K562 (cell line): ENCODE results near the gene TMEM184B. TPM values are rescaled to one million over a fixed set of nuclear protein-coding genes. Genes with fewer than 3 reads are reported as not detected.

ENCODE experiments used
- ATAC-seq: fragments of 200-7000 bp; cut with Tn5 transposase; 3 replicates; pipeline ENCODE4 v1.9.1; 2020; ENCODE audit warnings: moderate library complexity
- BruUV-seq: library from RNA; stranded (reverse); fragments of 400-500 nt; replicated peaks from 2 replicates; lab custom pipeline; 2021; lab: Mats Ljungman, UMichigan
- CTCF ChIA-PET: fragments of 300-600 bp; formaldehyde crosslinking; extraction: SDS; loops from one replicate; lab custom pipeline; 2021; ENCODE audit warnings: low intra/inter-chr PET ratio; lab: Yijun Ruan, JAX
- POLR2A ChIA-PET: fragments of 300-600, 350-650 bp; sonication (Branson Sonifier 250); formaldehyde crosslinking; extraction: SDS; loops from one replicate; lab custom pipeline; 2021; ENCODE audit warnings: antibody characterized with exemption, inconsistent platforms; lab: Yijun Ruan, JAX
- DNase-seq, 4 experiments: peaks; one replicate each; pipeline versions ENCODE4 v3.0.0 to v3.0.0-alpha.2; 2011 to 2018; ENCODE audit warnings: low spot score in 3 of 4, mixed read lengths in 3 of 4; ENCODE audit errors: extremely low read depth in 1 of 4
- FAIRE-seq: peaks from 2 replicates; lab custom pipeline; 2011; peaks lifted over from hg19 to GRCh38; lab: Jason Lieb, UNC
- H2AFZ ChIP-seq: 2 replicates; pipeline ENCODE4 v1.6.0; 2011; ENCODE audit warnings: low read depth, low read length, control low read depth, inconsistent platforms
- H3K27ac ChIP-seq: fragments of 200-600 bp; 3 replicates; pipeline ENCODE4 v1.8.0; 2011; ENCODE audit warnings: low read depth, mild to moderate bottlenecking, control low read depth, inconsistent platforms, low read length, moderate library complexity, mixed read lengths; ENCODE audit errors: extremely low read depth
- H3K27me3 ChIP-seq, 2 experiments: fragments of 300-600 bp in 1 of 2; 2 replicates in 1 of 2; 3 replicates in 1 of 2; pipeline versions ENCODE4 v1.6.0 to v1.8.0; 2011; ENCODE audit warnings: inconsistent platforms in 2 of 2, low read length in 2 of 2, mild to moderate bottlenecking in 1 of 2, mixed read lengths in 1 of 2, moderate library complexity in 1 of 2; ENCODE audit not compliant: control insufficient read depth in 2 of 2, insufficient read depth in 2 of 2
- H3K36me3 ChIP-seq: fragments of 300-600 bp; 3 replicates; pipeline ENCODE4 v1.8.0; 2011; ENCODE audit warnings: mild to moderate bottlenecking, low read length, inconsistent platforms; ENCODE audit not compliant: control insufficient read depth, insufficient read depth
- H3K4me1 ChIP-seq, 2 experiments: fragments of 200-600 bp in 1 of 2; replicated peaks in 1 of 2; 2 replicates in 1 of 2; 3 replicates in 1 of 2; pipeline versions ENCODE4 v1.5.1 to v1.8.0; 2011; ENCODE audit warnings: inconsistent platforms in 2 of 2, low read length in 2 of 2, mild to moderate bottlenecking in 1 of 2, mixed read lengths in 1 of 2, moderate library complexity in 1 of 2; ENCODE audit not compliant: control insufficient read depth in 2 of 2, insufficient read depth in 2 of 2
- H3K4me2 ChIP-seq: 2 replicates; pipeline ENCODE4 v1.6.1; 2011; ENCODE audit warnings: low read length, control low read depth, inconsistent platforms, mixed read lengths; ENCODE audit not compliant: insufficient read depth
- H3K4me3 ChIP-seq: fragments of 200-600 bp; sonication (generic), shearing (Covaris generic); 2 replicates; pipeline ENCODE4 v1.5.1; 2016; ENCODE audit warnings: control low read depth, inconsistent platforms
- H3K79me2 ChIP-seq: fragments of 200-600 bp; 3 replicates; pipeline ENCODE4 v1.8.0; 2011; ENCODE audit warnings: low read length, inconsistent platforms; ENCODE audit not compliant: control insufficient read depth, insufficient read depth
- H3K9ac ChIP-seq, 2 experiments: 2 replicates each; pipeline versions ENCODE4 v1.6.0 to v1.6.1; 2011; ENCODE audit warnings: low read depth in 2 of 2, low read length in 2 of 2, control low read depth in 1 of 2, inconsistent platforms in 1 of 2, mild to moderate bottlenecking in 1 of 2, mixed read lengths in 1 of 2; ENCODE audit not compliant: insufficient read depth in 1 of 2
- H3K9me1 ChIP-seq: one replicate; pipeline ENCODE4 v1.6.0; 2011; ENCODE audit warnings: inconsistent platforms, mild to moderate bottlenecking, low read length, moderate library complexity; ENCODE audit not compliant: control insufficient read depth, insufficient read depth
- H3K9me3 ChIP-seq: replicated peaks from 2 replicates; pipeline ENCODE4 v1.5.1; 2011; ENCODE audit warnings: low read depth, low read length, inconsistent platforms; ENCODE audit not compliant: control insufficient read depth, insufficient read depth
- H4K20me1 ChIP-seq: replicated peaks from 2 replicates; pipeline ENCODE4 v1.6.1; 2011; ENCODE audit warnings: low read length, inconsistent platforms, mixed read lengths; ENCODE audit not compliant: control insufficient read depth, insufficient read depth
- CSDE1 ChIP-seq, 2 experiments: fragments of 450-650 bp; IDR thresholded peaks; 2 replicates each; pipeline ENCODE4 v1.6.1; 2016; ENCODE audit warnings: mild to moderate bottlenecking in 1 of 2
- KDM5B ChIP-seq: fragments of 200-600 bp; sonication (generic); IDR thresholded peaks from 2 replicates; pipeline ENCODE4 v1.6.1; 2012; ENCODE audit warnings: low read depth, mild to moderate bottlenecking, moderate library complexity, low read length, control low read depth, inconsistent platforms; ENCODE audit not compliant: insufficient replicate concordance
- NUFIP1 ChIP-seq: fragments of 450-650 bp; IDR thresholded peaks from 2 replicates; pipeline ENCODE4 v1.6.1; 2018; ENCODE audit not compliant: partially characterized antibody
- SMC3 ChIP-seq: conservative IDR thresholded peaks from 2 replicates; pipeline ENCODE4 v1.6.1; 2011; ENCODE audit warnings: low read depth, low read length, improper control_type of control experiment; ENCODE audit not compliant: insufficient read depth
- TAF1 ChIP-seq: IDR thresholded peaks from 2 replicates; pipeline ENCODE4 v1.6.1; 2011; ENCODE audit warnings: mild to moderate bottlenecking, low read length, moderate library complexity; ENCODE audit not compliant: insufficient read depth, control insufficient read depth, severe bottlenecking; ENCODE audit errors: extremely low read depth
- WGBS: fragments of 100-300 bp; shearing (Covaris generic); methylation state at CpG from one replicate; pipeline ENCODE4 v1.1.6; 2016; ENCODE audit warnings: low coverage, mixed read lengths; ENCODE audit not compliant: insufficient coverage; ENCODE audit errors: missing lambda C conversion rate; 5-methylcytosine and 5-hydroxymethylcytosine counted together
- in situ Hi-C: fragments of 300-500 bp; cut with MboI; formaldehyde crosslinking; loops from 4 replicates; pipeline ENCODE4 v1.15.0; 2018; ENCODE audit warnings: inconsistent platforms, mixed read lengths
- intact Hi-C: fragments of 100-400 bp; cut with micrococcal nuclease; formaldehyde crosslinking; loops from 2 replicates; pipeline ENCODE4 v1.14.2; 2022
- polyA plus RNA-seq, 8 experiments: library from polyadenylated mRNA; depleted of rRNA in 4 of 8; stranded (reverse) in 5 of 8; unstranded in 3 of 8; fragments of >200 nt; fragmentation: Nextera tagmentation in 2 of 8; fragmentation: Illumina TruSeq in 1 of 8; extraction: Ambion mirVana in 2 of 8; extraction: Trizol in 1 of 8; gene quantifications; 2 replicates each; pipeline versions ENCODE4 v1.2.1 to v1.2.3, GENCODE V29; 2011 to 2014; ENCODE audit warnings: inconsistent platforms in 1 of 8, missing spikeins in 1 of 8
- total RNA-seq, 7 experiments: library from RNA; depleted of rRNA in 6 of 7; stranded (reverse); fragments of >200 nt in 6 of 7; fragmentation: Illumina TruSeq in 2 of 7; extraction: Trizol in 2 of 7; gene quantifications; 2 replicates each; pipeline versions ENCODE4 v1.2.1 to v1.2.3, GENCODE V29; 2011 to 2021; ENCODE audit warnings: low replicate concordance in 1 of 7
- TF ChIP-seq, protein P1 (sequence below): sonication (generic); formaldehyde crosslinking; IDR thresholded peaks from 2 replicates; pipeline ENCODE4 v1.8.1; 2023; ENCODE audit warnings: mild to moderate bottlenecking, missing genetic modification reagents
- TF ChIP-seq, protein P2 (sequence below), 3 experiments: IDR thresholded peaks in 2 of 3; conservative IDR thresholded peaks in 1 of 3; 2 replicates each; pipeline ENCODE4 v1.5.1; 2011 to 2012; ENCODE audit warnings: low read length in 3 of 3, mild to moderate bottlenecking in 3 of 3, control low read depth in 2 of 3, improper control_type of control experiment in 1 of 3, inconsistent platforms in 1 of 3, low read depth in 1 of 3, mixed read lengths in 1 of 3, moderate library complexity in 1 of 3; ENCODE audit not compliant: insufficient read depth in 2 of 3
- TF ChIP-seq, protein P3 (sequence below): sonication (generic); formaldehyde crosslinking; IDR thresholded peaks from 2 replicates; pipeline ENCODE4 v1.8.1; 2023; ENCODE audit warnings: mild to moderate bottlenecking, missing genetic modification reagents, moderate library complexity

The TMEM184B gene
- total and polyA plus RNA-seq, 9 of the 15 experiments (the other 6 are each of a cell fraction or from before 2014, with no cell fraction given) = 0.31 to 25.1 (median 6.2) TPM

DNA sequence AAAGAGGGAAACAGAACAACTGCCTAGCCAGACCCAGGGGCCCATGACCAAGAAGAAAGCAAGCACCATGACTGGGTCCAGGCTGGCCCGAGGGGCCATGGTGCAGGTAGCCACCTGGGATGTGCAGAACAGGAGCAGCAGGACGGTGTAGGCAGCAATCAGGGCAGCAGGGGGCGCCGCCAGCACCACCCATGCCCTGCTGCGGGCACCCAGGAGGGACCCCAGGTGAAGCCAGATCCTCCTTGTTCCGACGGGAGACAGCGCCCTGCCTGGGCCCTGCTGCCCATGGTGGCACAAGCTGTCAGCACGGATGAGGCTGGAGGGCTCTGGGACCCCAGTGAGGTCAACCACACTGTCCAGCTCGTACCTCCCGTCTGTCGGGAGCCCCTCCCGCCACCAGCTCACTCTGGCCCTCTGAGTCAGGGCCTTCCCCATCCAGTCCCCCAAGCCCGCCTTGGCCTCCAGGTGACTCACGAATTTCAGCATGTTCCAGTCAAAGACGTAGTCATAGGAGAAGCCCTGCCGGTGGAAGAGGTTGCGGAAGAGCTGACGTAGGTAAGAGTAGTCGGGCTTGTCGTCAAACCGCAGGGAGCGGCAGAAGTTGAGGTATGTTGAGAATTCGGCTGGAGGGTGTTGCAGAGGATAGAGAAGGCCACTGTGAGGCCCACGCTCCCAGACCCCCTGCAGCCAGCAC is 25.6 kb upstream of the TMEM184B start:
- Histone ChIP-seq H3K27ac (no peak overlapping the region), H3K9me3 (no peaks in the 10 kb centered on the region), H3K4me1 (peaks cover 0 to 3% of the 10 kb centered on the region in 2 experiments; a peak in 2 of 5 replicates), H3K4me2 (no peak overlapping the region), H3K9ac (no peak overlapping the region), H4K20me1 (no peaks in the 10 kb centered on the region), H2AFZ (no peak overlapping the region), H3K9me1 (no peaks in the 10 kb centered on the region), H3K36me3 (peaks cover 80% of the 10 kb centered on the region; the same call in 2 of the 3 replicates), H3K4me3 (no peak overlapping the region), H3K27me3 (no peaks in the 10 kb centered on the region), H3K79me2 (peaks cover 2% of the 10 kb centered on the region; the same call in 1 of the 3 replicates)
- POLR2A ChIA-PET = interaction anchor here (0.6 to 1.4 kb wide), 3 partner anchors 12 to 170 kb away, joined by 3 to 5 read pairs (median 4); partner anchors contain the start of gene KDELR3
- WGBS = 87% methylated on average over 18 of the region's 25 CpGs
- no TSS peak for BruUV-seq
- FAIRE-seq (no peak), ATAC-seq (peak; percentile 78), DNase-seq (peak in 2 of 4 experiments; percentile 21 to 38)
- intact Hi-C loops = no loop called here
- CTCF ChIA-PET = interaction anchor here (0.6 kb wide), 1 partner anchor 224 kb away, joined by 3 read pairs; no protein-coding TSS in a partner anchor
- in situ Hi-C loops = no loop called here
- TF ChIP-seq, protein P1, sequence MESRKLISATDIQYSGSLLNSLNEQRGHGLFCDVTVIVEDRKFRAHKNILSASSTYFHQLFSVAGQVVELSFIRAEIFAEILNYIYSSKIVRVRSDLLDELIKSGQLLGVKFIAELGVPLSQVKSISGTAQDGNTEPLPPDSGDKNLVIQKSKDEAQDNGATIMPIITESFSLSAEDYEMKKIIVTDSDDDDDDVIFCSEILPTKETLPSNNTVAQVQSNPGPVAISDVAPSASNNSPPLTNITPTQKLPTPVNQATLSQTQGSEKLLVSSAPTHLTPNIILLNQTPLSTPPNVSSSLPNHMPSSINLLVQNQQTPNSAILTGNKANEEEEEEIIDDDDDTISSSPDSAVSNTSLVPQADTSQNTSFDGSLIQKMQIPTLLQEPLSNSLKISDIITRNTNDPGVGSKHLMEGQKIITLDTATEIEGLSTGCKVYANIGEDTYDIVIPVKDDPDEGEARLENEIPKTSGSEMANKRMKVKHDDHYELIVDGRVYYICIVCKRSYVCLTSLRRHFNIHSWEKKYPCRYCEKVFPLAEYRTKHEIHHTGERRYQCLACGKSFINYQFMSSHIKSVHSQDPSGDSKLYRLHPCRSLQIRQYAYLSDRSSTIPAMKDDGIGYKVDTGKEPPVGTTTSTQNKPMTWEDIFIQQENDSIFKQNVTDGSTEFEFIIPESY (CRISPR knock-in tag) = peak; percentile 40; the same call in 1 of the 2 replicates
- TF ChIP-seq, protein P2, sequence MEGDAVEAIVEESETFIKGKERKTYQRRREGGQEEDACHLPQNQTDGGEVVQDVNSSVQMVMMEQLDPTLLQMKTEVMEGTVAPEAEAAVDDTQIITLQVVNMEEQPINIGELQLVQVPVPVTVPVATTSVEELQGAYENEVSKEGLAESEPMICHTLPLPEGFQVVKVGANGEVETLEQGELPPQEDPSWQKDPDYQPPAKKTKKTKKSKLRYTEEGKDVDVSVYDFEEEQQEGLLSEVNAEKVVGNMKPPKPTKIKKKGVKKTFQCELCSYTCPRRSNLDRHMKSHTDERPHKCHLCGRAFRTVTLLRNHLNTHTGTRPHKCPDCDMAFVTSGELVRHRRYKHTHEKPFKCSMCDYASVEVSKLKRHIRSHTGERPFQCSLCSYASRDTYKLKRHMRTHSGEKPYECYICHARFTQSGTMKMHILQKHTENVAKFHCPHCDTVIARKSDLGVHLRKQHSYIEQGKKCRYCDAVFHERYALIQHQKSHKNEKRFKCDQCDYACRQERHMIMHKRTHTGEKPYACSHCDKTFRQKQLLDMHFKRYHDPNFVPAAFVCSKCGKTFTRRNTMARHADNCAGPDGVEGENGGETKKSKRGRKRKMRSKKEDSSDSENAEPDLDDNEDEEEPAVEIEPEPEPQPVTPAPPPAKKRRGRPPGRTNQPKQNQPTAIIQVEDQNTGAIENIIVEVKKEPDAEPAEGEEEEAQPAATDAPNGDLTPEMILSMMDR (IDR thresholded peaks at IDR 0.05 in 2 of 3, conservative IDR thresholded peaks at IDR 0.05 in 1 of 3; ENCODE audit: insufficient read depth in 2 of 3, low read depth in 1 of 3, low read length in 3 of 3) = peak; percentile 52 to 56 (median 54)
- TF ChIP-seq KDM5B = no peak
- no peak for TF ChIP-seq CSDE1 (IDR thresholded peaks at IDR 0.05)
- peak; percentile 42 for TF ChIP-seq SMC3
- no peak for TF ChIP-seq TAF1
- TF ChIP-seq NUFIP1 = no peak
- TF ChIP-seq, protein P3, sequence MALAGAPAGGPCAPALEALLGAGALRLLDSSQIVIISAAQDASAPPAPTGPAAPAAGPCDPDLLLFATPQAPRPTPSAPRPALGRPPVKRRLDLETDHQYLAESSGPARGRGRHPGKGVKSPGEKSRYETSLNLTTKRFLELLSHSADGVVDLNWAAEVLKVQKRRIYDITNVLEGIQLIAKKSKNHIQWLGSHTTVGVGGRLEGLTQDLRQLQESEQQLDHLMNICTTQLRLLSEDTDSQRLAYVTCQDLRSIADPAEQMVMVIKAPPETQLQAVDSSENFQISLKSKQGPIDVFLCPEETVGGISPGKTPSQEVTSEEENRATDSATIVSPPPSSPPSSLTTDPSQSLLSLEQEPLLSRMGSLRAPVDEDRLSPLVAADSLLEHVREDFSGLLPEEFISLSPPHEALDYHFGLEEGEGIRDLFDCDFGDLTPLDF (CRISPR knock-in tag) = no peak
